HG03460 (cell line): Measurements from ENCODE around the gene SNTA1.
"Not testable (repeated sequence)": the region's sequence is repeated elsewhere in the genome, so short reads cannot be mapped to it uniquely, and the experiment has no call there.

Experiments used
- ATAC-seq: cut with Tn5 transposase; IDR thresholded peaks from one replicate; pipeline ENCODE4 v1.9.1; 2021; ENCODE audit not compliant: unreplicated experiment

The SNTA1 gene

DNA sequence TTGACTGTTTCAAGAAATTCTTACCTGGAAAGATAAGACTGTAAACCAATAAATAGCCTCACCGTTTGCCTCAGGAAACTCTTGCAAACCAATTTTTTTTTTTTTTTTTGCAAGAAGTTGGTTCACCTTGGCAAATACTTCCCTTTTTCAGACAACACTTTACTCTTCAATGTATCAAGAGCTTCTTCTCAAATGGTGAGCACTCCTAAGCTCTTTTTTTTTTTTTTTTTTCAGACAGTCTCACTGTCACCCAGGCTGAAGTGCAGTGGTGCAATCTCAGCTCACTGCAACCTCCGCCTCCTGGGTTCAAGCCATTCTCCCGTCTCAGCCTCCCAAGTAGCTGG is 22.7 kb upstream of the SNTA1 start:
- no peak for ATAC-seq

DNA sequence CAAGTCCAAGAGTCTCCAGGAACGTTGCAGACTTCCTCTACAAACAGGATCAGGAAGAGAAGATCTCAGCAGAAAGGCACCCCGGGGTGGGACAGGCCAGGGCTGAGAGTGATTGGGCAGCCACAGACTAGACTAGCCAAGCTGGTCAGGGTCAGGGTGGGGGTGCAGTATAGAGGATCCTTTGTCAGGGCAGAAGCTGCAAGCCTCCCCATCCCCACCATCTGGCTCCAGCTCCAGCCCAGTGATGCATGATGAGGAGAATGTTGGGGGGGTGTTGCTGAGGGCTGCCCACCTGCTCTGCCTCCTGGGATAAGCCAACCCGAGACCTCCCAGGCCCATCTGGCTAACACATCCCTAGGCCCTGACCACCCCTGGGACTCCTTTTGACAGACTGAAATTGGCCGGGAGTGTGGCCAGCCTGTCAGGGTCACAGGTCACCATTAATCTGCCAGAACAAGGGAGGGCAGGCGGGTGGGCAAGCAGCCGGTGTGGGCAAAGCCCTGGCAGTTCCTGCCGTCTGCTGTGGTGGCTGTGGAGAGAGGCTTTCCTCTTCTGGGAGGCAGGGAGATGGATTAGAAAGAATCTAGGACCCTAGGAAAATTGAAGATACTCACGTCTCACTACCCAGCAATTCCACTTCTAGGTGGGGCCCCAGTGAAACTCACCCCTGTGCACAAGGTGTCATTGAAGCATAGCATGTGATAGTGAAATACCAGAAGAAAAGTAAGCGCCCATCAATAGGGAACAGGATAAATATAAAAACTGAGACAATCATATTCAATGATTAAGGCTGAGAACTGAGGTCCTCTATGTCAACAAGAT is 22.1 kb upstream of the SNTA1 start:
- no peak for ATAC-seq

DNA sequence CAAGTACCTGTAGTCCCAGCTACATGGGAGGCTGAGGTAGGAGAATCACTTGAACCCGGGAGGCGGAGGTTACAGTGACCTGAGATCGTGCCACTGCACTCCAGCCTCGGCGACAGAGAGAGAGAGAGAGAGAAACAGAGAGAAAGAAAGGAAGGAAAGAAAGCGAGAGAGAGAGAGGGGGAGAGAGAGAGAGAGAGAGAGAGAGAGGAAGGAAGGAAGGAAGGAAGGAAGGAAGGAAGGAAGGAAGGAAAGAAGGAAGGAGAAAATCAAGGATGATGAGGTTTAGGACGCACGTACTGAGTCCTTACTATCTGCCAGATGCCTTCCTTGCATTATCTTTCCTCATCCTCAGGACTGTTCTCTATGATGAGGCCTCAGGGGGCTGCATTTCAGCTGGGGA is 21.2 kb upstream of the SNTA1 start:
- ATAC-seq: not testable (repeated sequence)

DNA sequence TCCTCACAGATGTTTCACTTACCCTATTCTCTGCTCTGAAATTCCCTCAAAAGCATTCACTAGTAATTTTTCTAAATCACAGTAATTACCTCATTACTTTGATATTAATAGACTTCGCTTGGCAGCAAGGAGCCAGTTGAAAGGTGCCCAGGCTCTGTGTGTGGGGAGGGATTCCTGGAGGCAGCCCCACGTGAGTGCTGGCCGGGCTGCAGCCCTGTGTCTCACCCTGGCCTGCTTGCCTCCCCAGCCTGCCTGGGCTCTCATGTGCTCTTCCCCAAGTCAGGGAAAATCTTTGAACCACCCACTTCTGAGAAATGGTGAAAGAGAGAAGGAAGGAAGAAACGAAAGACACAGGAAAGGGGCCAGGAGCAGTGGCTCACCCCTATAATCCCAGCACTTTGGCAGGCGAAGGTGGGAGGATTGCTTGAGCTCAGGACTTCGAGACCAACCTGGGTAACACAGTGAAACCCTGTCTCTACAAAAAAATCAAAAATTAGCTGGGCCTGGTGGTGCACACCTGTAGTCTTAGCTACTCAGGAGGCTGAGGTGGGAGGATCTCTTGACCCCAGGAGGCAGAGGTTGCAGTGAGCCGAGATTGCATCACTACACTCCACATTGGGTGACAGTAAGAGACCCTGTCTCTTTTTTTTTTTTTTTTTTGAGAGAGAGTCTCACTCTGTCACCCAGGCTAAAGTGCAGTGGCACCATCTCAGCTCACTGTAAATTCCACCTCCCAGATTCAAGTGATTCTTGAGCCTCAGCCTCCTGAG is 20.0 kb upstream of the SNTA1 start:
- ATAC-seq: no peak

DNA sequence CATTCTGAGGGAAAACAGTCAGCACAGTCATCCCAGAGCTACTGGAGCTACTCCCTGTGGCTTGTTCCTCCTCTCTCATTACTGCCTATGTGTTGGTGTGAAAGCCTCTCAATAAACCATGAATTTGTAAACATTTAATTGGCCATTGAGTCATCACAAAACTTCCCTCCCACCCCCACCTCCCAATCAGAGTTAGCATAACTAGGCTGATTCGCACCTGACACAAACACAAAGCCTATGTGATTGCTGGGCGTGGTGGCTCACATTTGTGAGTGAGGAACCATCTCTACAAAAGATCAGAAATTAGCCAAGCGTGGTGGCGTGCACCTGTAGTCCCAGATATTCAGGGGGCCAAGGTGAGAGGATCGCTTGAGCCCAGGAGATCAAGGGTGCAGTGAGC is 17.1 kb upstream of the SNTA1 start:
- ATAC-seq: no peak

DNA sequence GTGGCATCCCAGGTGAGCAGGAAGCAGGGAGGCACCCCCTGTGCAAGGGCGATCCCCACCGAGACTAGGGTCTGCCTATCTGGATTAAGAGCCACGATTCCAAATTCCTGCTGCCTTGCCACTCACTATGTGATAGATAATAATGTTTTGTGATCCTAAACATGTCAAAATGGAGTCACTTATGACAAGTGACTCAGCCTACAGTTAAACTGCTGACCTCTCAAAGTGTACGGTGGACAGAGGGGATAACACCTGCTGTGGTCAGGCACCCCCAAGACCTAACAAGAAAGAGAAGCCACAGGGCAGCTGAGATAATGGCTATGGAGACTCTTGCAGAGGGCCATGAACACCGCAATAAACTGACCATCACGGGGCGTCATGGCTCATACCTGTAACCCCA is 16.0 kb upstream of the SNTA1 start:
- no peak for ATAC-seq

DNA sequence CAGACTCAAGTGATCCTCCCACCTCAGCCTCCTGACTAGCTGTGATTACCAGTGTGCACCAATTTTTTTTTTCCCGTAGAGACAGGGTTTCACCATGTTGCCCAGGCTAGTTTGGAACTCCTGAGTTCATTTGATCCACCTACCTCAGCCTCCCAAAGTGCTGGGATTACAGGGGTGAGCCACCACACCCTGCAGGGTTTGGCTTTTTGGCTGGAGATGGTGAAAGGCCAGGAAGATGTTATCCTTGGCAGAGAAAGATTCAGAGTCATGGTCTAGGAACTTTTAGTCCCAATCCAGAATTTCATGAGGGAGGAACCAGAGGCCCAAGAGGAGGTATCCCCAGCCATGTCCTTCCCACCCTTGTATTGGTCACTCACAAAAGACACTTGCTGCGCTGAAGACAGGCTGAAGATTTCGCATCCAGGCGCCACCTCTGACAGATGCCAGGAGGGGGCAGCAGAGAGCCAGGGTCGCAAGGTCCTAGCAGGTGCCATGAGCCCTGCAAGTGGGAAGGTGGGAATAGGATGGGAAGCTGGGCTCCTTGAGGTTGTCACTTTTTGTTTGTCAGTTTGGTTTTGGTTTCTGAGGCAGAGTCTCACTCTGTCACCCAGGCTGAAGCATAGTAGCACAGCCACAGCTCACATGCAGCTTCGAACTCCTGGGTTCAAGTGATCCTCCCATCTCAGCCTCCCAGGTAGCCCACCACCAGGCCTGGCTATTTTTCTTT is 13.5 kb upstream of the SNTA1 start:
- not testable (repeated sequence) for ATAC-seq

DNA sequence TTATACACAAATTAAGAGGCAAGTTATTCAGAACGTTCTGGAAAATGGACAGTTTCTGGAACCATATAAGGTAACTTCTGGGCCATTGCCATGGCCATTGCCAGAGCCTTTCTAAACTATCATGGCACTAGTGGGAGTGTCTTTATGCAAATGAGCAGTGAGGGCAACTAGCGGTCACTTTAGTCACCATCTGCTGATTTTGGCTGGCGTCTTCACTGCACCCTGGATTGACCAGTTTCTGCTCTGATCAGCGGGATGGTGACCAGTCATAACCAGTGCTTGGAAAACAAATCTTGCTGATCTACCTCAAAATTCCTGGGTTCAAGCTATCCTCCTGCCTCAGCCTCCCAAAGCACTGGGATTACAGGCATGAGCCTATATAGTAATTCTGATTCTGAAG is 7.3 kb upstream of the SNTA1 start:
- no peak for ATAC-seq

DNA sequence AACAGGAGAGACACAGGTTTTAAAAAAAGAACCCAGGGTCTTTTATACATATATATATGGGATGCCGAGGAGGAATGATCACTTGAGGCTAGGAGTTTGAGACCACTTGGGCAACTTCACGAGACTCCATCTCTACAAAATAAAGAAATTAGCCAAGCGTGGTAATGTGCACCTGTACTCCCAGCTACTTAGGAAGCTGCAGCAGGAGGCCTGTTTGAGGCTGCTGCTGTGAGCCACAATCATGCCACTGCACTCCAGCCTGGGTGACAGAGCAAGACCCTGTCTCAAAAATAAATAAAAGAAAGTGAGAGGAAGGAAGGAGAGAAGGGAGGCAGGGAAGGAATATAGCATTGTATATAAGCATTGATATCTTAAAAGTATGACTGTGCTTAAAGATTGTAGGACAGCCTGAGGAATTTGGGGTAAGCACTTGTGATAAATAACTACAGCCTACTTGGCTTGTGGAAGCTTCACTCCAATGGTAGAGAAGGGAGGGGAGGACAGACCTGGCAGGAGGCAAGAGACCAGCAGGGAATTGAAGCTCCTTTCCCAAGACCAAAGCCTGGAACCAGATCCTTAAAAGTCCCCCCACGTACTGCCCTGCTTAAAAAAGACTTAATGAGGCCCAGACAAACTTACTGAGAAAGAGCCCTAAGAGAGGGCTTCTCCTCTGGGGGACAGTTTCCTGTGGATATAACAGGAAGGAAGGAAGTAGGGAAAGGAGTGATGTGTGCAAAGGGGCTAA is 2.5 kb upstream of the SNTA1 start:
- ATAC-seq: no peak

DNA sequence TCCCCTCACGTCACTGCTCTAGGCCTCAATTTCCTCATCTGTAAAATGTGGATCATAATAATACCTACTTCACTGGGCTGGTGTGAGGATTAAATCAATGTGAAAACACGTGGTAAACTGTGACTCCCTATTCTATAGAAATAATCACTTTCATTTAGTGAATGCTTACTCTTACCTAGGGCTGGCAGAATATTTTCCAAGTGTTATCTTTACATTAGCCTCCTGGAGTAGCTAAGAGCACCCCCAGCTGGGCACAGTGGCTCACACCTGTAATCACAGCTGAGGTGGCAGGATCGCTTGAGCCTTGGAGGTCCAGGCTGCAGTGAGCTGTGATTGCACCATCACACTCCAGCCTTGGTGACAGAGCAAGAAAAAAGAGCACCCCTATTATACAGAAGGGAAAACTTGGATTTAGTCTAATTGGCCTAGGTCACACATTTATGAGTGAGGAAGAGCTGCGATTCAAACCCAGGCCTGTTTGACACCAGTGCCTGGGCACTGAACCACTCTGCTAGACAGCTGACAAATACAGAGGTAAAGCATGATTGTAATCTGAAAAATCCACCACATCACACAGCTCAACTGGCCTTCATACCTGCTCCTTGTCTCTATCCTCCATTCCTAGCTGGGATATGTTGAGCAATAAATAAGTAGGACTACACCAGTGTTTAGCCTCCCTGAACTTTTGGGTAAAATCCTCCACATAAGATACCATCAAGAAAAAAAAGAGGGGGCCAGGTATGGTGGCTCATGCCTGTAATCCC is 1.4 kb upstream of the SNTA1 start:
- no peak for ATAC-seq

DNA sequence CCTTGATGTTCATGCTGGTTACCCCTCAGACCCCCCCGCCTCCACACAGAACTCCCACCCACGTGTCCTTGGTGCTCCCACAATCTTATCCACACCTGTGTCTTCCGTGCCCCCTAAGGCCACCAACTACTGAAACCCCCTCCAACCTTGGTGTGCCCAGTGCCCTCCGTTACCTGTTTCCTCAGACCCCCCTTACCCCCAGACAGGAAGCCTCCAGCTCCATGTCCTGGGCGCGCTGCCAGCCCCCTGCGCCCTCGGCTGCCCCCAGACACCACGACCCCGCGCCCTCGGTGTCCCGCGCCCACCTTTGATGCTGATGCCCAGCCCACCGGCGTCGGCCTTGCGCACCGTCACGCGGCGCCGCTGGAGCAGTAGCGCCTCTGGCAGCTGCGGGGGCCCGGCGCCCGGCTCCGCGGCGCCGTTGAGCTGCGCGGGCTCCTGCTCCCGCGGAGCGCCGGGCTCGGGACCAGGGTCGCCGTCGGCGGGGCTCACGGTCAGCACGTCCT is 504 bp downstream of the SNTA1 start:
- peak; percentile 10 for ATAC-seq

DNA sequence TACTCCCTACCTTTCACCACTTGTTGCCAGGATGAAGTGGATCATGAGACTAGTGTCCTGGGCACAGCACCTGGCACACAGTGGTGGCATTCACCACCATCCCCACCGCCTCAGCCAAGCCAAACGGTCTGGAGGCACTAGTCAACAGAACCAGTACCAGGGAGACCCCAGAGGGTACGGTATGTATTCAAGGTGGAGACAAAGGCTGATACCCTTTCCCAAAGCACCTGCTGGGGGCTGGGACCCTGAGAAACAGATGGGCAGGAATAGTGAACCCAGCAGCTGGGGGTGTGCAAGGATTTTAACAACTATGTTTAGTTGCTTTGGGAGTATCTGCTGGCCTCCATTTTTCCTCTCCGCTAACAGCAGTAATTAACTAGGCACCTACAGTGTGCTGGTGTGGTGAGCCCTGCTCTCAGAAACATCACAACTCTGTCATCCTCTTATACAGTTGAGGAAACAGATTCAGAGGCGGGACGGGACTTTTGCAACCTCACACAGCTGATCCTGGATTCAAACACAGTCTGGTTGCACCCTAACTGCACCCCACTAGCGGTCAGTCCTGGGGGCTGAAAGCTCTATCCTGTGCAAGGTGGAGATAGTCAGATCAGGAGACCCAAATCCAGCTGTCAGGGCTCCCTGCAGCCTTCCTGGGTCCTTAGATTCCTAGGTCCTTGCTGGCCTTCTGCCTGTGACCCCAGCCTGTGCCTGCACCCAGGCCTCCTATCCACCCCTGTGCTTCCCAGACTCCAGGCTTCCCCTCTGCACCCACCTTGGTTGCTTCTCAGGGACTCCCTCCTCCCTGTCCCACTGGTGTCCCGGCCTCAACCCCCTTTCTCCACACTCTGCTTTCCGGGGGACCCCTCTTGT is 1.2 kb downstream of the SNTA1 start:
- no peak for ATAC-seq

DNA sequence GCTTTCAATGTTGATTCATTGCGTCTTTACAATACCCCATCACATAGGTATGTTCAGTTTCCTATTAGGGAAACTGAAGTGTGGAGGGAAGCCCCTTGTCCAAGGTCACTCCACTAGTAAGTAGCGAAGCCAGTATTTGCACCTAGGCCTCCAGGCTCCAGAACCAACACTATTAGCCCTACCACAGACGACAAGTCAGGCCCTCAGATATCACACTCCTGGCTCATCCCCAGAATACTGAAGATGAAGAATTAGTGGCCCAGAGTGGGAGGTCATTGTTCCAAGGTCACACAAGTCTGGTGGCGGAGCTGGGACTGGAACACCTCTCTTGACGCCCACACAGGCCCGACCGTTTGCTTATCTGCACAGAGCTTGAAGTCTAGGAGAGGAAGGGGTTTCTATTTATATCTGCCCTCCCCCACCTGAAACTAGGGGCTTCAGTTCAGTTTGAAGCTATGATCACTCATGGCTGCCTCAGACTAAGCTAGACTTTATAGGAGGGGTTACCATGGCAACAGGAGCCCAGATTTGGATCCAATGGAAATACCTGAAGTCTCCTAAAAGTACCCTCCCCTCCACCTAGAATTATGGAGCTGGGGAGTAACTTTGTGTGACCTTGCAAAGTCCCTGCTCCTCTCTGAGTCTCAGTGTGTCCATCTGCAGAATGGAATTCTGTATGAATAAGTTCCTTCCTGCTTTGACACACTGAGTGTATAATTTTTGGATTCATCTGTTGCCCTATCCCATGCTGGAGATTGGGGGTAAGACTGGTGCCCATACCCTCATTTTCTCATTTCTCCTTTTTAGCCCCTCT is 2.2 kb downstream of the SNTA1 start:
- no peak for ATAC-seq

DNA sequence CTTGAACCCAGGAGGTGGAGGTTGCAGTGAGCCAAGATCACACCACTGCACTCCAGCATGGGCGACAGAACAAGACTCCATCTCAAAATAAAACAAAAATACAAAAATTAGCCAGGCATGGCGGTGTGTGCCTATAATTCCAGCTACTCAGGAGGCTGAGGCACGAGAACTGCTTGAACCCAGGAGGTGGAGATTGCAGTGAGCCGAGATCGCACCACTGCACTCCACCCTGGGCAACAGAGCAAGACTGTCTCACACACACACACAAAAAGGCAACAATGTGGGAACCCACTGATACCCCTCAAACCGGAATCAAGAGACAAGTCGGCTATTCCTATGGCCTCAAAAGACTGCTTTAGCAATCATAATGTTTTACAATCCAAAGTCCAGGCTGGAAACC is 3.0 kb downstream of the SNTA1 start:
- not testable (repeated sequence) for ATAC-seq

DNA sequence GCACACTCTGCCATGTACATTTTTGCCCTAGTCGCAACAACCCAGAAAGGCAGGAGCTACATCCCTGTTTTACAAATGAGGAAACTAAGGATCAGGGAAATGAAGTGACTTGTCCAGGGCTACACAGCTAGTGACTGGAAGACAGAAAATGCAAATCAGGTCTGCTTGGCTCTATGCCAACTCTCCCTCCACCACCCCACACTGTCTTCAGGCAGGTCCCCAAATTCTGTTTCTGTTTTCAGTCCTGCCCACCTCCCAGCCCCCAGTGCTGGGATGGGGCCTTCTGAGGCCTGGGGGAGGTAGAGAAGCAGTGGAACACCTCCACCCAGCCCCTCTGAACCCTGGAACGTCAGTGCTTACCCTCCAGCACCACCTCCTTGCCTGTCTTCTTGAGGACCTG is 5.1 kb downstream of the SNTA1 start:
- ATAC-seq: no peak

DNA sequence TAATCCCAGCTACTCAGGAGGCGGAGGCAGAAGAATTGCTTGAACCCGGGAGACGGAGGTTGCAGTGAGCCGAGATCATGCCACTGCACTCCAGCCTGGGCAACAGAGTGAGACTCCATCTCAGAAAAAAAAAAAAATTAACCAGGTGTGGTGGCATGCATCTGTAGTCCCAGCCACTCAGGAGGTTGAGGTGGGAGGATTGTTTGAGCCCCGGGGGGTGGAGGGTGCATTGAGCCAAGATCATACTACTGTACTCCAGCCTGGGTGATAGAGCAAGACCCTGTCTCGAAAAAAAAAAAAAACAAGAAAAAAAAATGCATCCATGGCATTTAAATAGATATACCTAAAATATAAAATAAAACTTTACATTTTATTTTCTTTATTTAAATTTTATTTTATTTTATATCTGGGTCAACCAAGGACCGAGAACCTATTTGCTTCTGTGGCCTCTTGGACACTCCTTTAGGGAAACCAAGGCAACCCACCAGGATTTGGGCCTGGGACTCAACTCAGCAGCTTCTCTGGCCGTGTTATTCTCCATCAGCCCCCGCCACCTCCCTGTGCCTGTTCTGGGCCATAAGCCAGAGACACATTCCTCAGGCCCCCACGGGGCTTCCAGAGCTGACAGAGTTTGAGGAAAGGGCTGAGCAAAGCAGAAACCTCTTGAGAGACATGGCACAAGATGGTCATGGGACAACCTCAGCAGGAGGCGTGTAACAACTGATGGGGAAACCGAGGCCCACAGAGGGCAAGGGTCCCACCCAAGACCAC is 6.2 kb downstream of the SNTA1 start:
- no peak for ATAC-seq

DNA sequence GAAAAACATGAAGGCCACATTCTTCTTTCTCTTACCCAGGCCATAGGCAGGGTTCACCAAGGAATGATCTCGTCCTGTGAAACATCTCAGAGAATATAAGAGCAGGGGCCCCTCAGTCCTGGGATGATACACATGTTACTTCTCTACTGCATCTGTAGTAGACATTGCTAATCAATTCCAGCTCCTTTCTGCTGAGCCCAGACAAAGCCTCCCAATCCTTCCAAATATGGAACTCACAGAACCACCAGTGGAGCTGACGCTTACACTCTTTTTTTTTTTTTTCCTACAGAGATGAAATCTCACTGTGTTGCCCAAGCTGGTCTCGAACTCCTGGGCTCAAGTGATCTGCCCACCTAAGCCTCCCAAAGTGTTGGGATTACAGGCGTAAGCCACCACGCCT is 9.1 kb downstream of the SNTA1 start:
- no peak for ATAC-seq
